ENCODE results near the gene EPHB1.

EPHB1 gene

DNA sequence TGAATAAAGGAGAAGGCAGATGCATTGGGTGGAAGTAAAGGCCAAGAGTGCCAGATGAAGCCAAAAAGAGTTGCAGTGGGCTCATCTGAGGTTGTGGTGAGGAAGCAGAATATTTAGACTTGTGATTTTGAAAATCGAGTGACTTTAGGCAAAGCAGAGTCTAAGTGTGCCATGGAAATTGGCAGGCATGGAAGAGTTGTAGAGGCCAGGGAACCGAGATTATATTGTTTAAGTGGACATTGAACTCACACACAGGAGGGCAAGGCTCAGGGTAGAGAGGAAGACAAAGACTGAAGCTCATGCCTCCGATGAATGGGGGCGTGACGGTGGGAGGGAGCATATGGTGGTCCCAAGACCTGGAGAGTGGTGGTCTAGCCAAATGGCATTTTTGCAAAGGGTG is 347.5 kb downstream of the EPHB1 start:
- no peak for DNase-seq

DNA sequence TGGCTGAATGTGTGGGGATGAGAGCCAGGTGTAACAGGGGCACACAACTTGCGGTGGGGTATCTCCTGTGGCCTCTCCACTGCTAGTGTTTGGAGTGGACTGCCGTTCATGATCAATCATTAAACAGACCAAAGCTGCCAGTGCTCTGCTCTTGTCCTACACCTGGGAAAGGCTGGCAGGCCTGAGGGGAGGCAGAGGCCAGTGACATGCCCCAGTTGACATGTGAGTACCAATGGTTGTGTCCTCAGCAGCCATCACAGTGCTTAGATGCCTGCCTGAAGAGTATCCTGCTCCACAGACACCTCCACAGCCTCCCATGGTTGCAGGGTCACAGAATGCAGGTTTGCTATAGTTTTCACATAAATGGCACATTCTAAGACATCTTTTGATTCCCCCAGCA is 348.4 kb downstream of the EPHB1 start:
- no peak for DNase-seq

GRCh38 chr3:135145581-135145980 is 350.5 kb downstream of the EPHB1 start:
- DNase-seq = no peak

DNA sequence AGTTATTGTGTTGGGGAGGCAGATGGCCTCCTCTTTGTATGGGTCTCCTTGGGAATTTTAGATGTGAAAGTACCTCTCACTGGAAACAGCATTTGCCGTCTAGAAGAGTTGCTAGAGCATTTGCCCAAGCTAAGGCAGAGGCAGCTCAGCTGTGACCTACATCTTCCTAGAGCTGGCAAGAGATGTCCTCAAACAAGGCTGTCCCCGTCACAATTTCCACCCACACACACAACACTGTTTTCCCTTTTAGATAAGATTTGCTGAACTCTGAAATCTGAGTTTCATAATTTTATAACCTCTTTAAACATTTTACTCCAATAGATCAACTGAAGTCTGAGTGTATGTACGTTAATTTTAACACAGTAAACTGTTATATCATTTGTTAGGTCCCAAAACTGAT is 352.6 kb downstream of the EPHB1 start:
- no peak for DNase-seq

- DNase-seq = no peak
Observed at GRCh38 chr3:135148398-135149020, 353.4 kb downstream of the EPHB1 start.

GRCh38 chr3:135149707-135150681 is 354.9 kb downstream of the EPHB1 start:
- no peak for DNase-seq

DNA sequence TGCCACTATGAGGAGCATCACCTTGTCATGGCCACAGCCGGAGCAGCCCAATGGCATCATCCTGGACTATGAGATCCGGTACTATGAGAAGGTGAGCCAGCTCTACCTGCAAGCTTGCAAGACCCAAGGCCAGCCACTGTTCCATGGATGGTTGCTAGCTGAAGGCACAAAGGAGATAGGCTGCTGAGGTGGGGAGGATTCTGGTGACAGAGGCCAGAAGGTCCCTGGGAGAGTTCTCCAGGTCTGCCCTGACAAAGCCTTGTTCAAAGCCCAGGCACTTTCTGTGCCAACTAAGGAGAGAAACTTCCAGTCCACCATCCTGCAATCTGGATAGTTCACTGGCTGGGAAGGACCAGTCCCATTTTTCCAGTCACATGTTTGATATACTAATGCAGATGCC is 359.1 kb downstream of the EPHB1 start:
- DNase-seq = no peak

DNA sequence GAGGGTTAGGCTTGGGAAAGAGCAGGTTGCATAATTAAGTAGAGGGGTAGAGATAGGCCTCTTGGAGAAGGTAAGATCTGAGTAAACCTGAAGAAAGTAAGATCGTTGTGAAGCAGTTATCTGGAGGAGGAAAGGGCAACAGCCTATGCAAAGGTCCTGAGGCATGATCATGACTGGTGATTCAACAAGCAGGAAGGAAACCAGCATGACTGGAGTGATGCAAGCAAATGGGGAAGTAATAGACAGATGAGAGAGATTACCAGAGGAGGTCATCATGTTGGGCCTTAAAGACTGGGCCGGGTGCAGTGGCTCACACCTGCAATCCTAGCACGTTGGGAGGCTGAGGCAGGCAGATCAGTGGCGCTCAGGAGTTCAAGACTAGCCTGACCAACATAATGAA is 360.2 kb downstream of the EPHB1 start:
- DNase-seq = no peak

- DNase-seq = no peak
Observed at GRCh38 chr3:135155791-135156190, 360.7 kb downstream of the EPHB1 start.

DNA sequence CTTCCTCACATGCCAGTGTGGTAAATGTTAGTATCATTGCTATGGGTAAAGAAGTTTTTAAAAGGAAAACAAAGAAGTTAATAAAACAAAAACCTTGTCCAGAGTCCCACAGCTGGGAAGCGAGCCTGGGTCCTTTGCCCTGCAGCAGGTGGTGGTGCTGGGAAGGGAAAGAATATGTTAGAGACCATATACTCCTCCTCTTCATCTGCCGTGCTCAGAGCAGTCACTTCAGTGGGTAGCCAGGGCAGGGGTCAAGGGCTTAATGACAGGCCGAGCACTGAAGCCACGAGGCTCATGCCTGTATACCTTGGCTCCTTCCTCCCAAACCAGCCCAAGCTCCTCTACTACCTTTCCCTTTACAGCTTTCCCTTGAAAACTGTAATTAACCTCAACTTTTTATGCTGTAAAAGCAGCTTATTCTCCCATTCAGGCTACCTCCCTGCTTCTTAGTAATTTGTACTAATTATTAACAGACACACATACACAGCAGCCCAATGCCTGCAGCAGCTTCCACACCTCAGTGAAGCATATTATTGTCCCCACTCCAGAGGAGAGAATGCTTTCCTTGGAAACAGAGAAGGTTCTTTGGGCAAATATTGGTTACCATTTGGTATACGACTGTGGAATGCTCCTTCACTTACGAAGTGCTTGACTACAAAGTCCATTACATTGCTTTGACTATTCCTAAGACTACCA is 362.1 kb downstream of the EPHB1 start:
- DNase-seq = no peak

GRCh38 chr3:135158520-135158919 is 363.5 kb downstream of the EPHB1 start:
- no peak for DNase-seq

GRCh38 chr3:135159681-135160247 is 364.7 kb downstream of the EPHB1 start:
- no peak for DNase-seq

DNA sequence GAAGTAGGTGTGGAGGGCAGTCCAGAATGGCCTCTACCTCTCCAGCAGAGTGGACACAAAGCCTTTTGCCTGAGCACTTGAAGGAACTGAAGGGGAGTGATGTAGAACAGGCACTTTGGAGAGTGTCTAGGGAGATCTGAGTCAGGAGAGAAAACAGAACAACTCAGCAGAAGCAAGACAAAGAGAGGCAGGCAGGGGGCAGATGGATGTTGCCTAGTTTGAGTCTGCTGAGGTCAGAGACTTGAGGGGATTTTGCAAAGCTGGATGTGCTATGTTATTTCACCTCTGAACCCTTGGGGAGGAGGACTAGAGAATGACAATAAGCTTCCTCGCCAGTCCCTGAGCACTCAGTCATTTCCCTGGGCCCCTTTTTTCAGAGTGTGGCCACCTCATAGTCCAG is 366.4 kb downstream of the EPHB1 start:
- no peak for DNase-seq

- no peak for DNase-seq
Observed at GRCh38 chr3:135163701-135164100, 368.6 kb downstream of the EPHB1 start.

DNA sequence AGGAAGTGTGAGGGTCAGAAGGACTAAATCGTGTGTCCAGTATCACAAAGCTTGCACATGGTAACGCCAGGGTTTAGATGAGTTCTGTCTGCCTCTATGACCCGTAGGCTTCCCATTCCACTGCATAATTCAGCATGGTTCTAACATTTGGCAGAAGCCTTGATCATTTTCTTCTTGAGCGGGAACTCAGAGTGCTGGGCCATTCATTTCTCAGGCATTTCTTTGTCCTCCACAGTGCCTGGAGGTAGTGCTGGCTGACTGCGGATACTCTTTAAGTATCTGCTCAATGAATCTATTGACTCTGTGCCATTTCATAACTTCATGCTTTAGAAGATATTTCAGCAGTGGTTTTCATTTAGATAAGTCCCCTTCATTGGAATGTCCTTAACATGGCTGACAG is 370.2 kb downstream of the EPHB1 start:
- DNase-seq = no peak

DNA sequence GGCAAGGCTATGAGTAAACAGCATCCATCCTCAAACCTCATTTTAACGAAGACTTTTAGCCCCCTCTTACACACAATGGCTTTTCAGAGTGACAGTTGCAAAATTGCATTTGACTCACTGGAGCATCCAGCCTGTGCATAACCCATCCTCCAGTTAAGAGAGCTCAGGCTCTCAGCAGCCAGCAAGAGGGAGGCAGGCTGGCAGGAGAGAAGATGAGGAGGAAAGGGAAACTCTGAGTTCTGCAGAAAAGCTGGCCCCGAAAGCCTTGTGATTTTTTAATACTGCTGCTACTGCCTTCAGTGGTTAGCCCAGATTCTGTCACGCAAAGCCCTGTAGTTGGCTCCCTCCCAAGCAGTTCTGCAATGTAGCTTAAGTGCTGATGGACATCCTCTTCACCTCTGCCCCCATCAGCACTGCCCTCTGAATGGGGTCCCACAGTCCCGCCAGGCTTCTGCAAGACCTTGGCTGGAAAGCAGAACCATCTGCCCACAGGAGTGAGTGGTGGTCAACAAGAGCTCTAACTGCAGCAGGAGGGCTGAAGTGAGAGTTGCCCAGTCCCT is 371.3 kb downstream of the EPHB1 start:
- DNase-seq = no peak

GRCh38 chr3:135168822-135169221 is 373.8 kb downstream of the EPHB1 start:
- no peak for DNase-seq

DNA sequence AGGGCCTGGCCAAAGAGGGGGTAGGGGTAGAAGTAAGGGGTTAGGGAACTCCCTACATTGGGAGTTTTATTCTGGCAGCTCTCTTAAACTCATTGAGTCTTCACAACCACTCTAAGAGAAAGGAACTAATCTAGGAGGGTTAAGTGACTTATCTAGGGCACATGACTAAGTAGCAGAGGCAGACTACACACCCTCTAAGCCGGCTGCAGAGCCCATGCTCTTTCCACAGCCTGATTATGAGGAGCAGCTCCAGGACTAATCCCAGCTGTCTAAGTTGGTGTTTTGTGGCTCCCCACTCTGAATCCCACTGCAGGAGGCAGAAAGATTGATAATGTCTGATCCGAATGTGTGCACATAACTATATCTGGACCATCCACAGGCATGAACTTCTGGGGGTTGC is 374.6 kb downstream of the EPHB1 start:
- DNase-seq = no peak

- DNase-seq = no peak
Observed at GRCh38 chr3:135170732-135171131, 375.7 kb downstream of the EPHB1 start.

GRCh38 chr3:135172191-135172869 is 377.3 kb downstream of the EPHB1 start:
- DNase-seq = no peak

DNA sequence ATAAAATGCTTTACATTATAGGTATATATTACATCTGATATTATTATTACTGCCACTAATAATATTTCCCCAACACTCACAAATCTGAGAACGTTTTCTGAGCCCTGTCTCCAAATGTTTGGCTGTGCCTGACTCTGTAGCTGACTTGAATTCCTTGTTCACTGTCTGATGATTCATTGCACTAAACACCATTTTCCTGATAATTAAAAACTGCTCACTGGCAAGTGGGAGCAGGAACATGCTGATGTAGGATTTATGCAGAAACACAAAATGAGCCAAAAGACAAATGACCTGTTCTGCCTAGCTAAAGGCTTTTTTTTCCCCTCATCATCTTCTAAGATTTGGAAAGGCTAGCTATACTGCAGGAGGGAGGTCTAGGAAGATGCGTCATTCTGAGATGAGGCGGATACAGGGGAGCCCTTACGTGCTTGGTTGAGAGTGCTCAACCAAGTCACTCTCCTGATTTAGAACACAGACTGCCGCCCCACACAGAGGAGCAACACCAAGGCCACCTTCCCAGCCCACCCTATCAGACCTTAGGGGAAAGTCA is 380.7 kb downstream of the EPHB1 start:
- no peak for DNase-seq

- no peak for DNase-seq
Observed at GRCh38 chr3:135176881-135177280, 381.8 kb downstream of the EPHB1 start.
